ENCODE data around the gene RALGPS1.

The RALGPS1 gene

GRCh38 chr9:127021664-127022363 lies 107.2 kb downstream of the RALGPS1 start:
- TF ChIP-seq GATA3 (IDR thresholded peaks at IDR 0.05; ENCODE audit: low read depth, low read length) (no peak), GATA2 (IDR thresholded peaks at IDR 0.05; ENCODE audit: low read depth, low read length) (no peak)

- TF ChIP-seq GATA3 (IDR thresholded peaks at IDR 0.05; ENCODE audit: low read depth, low read length): no peak
- TF ChIP-seq GATA2 (IDR thresholded peaks at IDR 0.05; ENCODE audit: low read depth, low read length): no peak
Observed at GRCh38 chr9:127022913-127023660, 108.5 kb downstream of the RALGPS1 start.

- no peak for TF ChIP-seq GATA3 (IDR thresholded peaks at IDR 0.05; ENCODE audit: low read depth, low read length)
- TF ChIP-seq GATA2 (IDR thresholded peaks at IDR 0.05; ENCODE audit: low read depth, low read length): no peak
Observed at GRCh38 chr9:127025042-127025441, 110.5 kb downstream of the RALGPS1 start.

GRCh38 chr9:127027694-127028093 lies 113.1 kb downstream of the RALGPS1 start:
- no peak for TF ChIP-seq GATA2 (IDR thresholded peaks at IDR 0.05; ENCODE audit: low read depth, low read length)
- TF ChIP-seq GATA3 (IDR thresholded peaks at IDR 0.05; ENCODE audit: low read depth, low read length): no peak

GRCh38 chr9:127029548-127029947 lies 115.0 kb downstream of the RALGPS1 start:
- TF ChIP-seq GATA3 (IDR thresholded peaks at IDR 0.05; ENCODE audit: low read depth, low read length) (no peak), GATA2 (IDR thresholded peaks at IDR 0.05; ENCODE audit: low read depth, low read length) (no peak)

GRCh38 chr9:127030814-127031740 lies 116.5 kb downstream of the RALGPS1 start:
- TF ChIP-seq GATA3 (IDR thresholded peaks at IDR 0.05; ENCODE audit: low read depth, low read length) (no peak), GATA2 (IDR thresholded peaks at IDR 0.05; ENCODE audit: low read depth, low read length) (no peak)

GRCh38 chr9:127032256-127032655 lies 117.7 kb downstream of the RALGPS1 start:
- TF ChIP-seq GATA3 (IDR thresholded peaks at IDR 0.05; ENCODE audit: low read depth, low read length) (no peak), GATA2 (IDR thresholded peaks at IDR 0.05; ENCODE audit: low read depth, low read length) (no peak)

- TF ChIP-seq GATA2 (IDR thresholded peaks at IDR 0.05; ENCODE audit: low read depth, low read length) (no peak), GATA3 (IDR thresholded peaks at IDR 0.05; ENCODE audit: low read depth, low read length) (no peak)
Observed at GRCh38 chr9:127033061-127033460, 118.5 kb downstream of the RALGPS1 start.

- TF ChIP-seq GATA2 (IDR thresholded peaks at IDR 0.05; ENCODE audit: low read depth, low read length): no peak
- TF ChIP-seq GATA3 (IDR thresholded peaks at IDR 0.05; ENCODE audit: low read depth, low read length): no peak
Observed at GRCh38 chr9:127033789-127034188, 119.2 kb downstream of the RALGPS1 start.

- TF ChIP-seq GATA2 (IDR thresholded peaks at IDR 0.05; ENCODE audit: low read depth, low read length) (no peak), GATA3 (IDR thresholded peaks at IDR 0.05; ENCODE audit: low read depth, low read length) (no peak)
Observed at GRCh38 chr9:127034691-127035090, 120.1 kb downstream of the RALGPS1 start.

GRCh38 chr9:127035423-127035822 lies 120.8 kb downstream of the RALGPS1 start:
- TF ChIP-seq GATA2 (IDR thresholded peaks at IDR 0.05; ENCODE audit: low read depth, low read length): no peak

GRCh38 chr9:127035948-127036347 lies 121.4 kb downstream of the RALGPS1 start:
- TF ChIP-seq GATA2 (IDR thresholded peaks at IDR 0.05; ENCODE audit: low read depth, low read length) (peak; percentile 46), GATA3 (IDR thresholded peaks at IDR 0.05; ENCODE audit: low read depth, low read length) (no peak)

- TF ChIP-seq GATA2 (IDR thresholded peaks at IDR 0.05; ENCODE audit: low read depth, low read length) (no peak), GATA3 (IDR thresholded peaks at IDR 0.05; ENCODE audit: low read depth, low read length) (no peak)
Observed at GRCh38 chr9:127036437-127036836, 121.9 kb downstream of the RALGPS1 start.

GRCh38 chr9:127038531-127038930 lies 123.9 kb downstream of the RALGPS1 start:
- no peak for TF ChIP-seq GATA3 (IDR thresholded peaks at IDR 0.05; ENCODE audit: low read depth, low read length)
- TF ChIP-seq GATA2 (IDR thresholded peaks at IDR 0.05; ENCODE audit: low read depth, low read length): no peak

Measured in SH-SY5Y (cell line).